Activated CD4-positive, alpha-beta memory T cell treated with anti-CD3 and anti-CD28 coated beads for 36 hours (primary cell): ENCODE results near the gene GALNT13. TPM values are rescaled to one million over a fixed set of nuclear protein-coding genes. Genes with fewer than 3 reads are reported as not detected.

Source experiments
- CTCF ChIA-PET: fragments of 350-600 bp; sonication (Branson Sonifier 250); formaldehyde crosslinking; loops from one replicate; lab custom pipeline; 2021; ENCODE audit warnings: antibody characterized with exemption, inconsistent platforms; lab: Charles Lee
- POLR2A ChIA-PET: fragments of 350-600 bp; sonication (Branson Sonifier 250); formaldehyde crosslinking; loops from one replicate; lab custom pipeline; 2021; ENCODE audit warnings: antibody characterized with exemption; lab: Charles Lee
- DNase-seq: peaks from one replicate; pipeline ENCODE4 v3.0.0-alpha.2; 2020
- H3K27ac Mint-ChIP-seq: one replicate; pipeline ENCODE4 v1.8.0; 2021; ENCODE audit warnings: mixed read lengths
- H3K27me3 Mint-ChIP-seq: one replicate; pipeline ENCODE4 v1.8.0; 2021; ENCODE audit warnings: mixed read lengths
- H3K36me3 Mint-ChIP-seq: one replicate; pipeline ENCODE4 v1.8.0; 2021; ENCODE audit warnings: mixed read lengths
- H3K4me1 Mint-ChIP-seq: one replicate; pipeline ENCODE4 v1.8.0; 2021; ENCODE audit warnings: low read depth, mixed read lengths
- H3K4me3 Mint-ChIP-seq: one replicate; pipeline ENCODE4 v1.8.0; 2021; ENCODE audit warnings: mild to moderate bottlenecking, mixed read lengths
- H3K9me3 Mint-ChIP-seq: one replicate; pipeline ENCODE4 v1.8.0; 2021; ENCODE audit warnings: mixed read lengths
- intact Hi-C: fragments of 100-400 bp; cut with micrococcal nuclease; formaldehyde crosslinking; loops from one replicate; pipeline ENCODE4 v1.15.1; 2023
- total RNA-seq, 2 experiments: library from RNA; stranded (reverse); gene quantifications; one replicate each; pipeline ENCODE4 v1.2.3, GENCODE V29; 2021

The GALNT13 gene
- total RNA-seq, 2 experiments from 2014 or later: not detected

DNA sequence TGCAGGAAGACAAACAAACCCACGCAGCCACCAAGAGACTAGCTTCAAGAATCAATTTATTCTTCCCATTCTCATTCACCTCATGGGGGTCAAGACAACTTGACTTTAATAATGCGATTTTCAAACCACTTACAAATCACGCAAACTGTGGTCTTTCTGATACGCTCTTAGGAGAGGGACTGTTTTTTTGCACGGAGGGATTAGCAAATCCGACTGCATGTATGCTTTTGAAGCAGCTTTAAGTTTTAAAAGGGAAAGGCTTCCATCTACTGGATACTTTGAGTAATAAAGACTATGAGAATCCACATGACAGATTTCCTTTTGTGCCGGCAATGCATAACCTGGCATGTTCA lies 503.8 kb downstream of the GALNT13 start:
- Mint-ChIP-seq H3K27me3 (no peaks in the 10 kb centered on the region), H3K27ac (no peak overlapping the region), H3K4me1 (no peaks in the 10 kb centered on the region), H3K4me3 (no peak overlapping the region), H3K9me3 (no peaks in the 10 kb centered on the region), H3K36me3 (no peaks in the 10 kb centered on the region)
- intact Hi-C loops: no loop called here
- CTCF ChIA-PET: no interaction called here
- POLR2A ChIA-PET: no interaction called here
- no peak for DNase-seq

- Mint-ChIP-seq H3K36me3 (no peaks in the 10 kb centered on the region), H3K9me3 (no peaks in the 10 kb centered on the region), H3K4me3 (no peak overlapping the region), H3K27ac (no peak overlapping the region), H3K4me1 (no peaks in the 10 kb centered on the region), H3K27me3 (no peaks in the 10 kb centered on the region)
- intact Hi-C loops: no loop called here
- DNase-seq: no peak
- ChIA-PET POLR2A (no interaction called here), CTCF (no interaction called here)
Measured at GRCh38 chr2:154381931-154382794, 510.4 kb downstream of the GALNT13 start.

- H3K36me3 Mint-ChIP-seq: no peaks in the 10 kb centered on the region
- ChIA-PET CTCF (no interaction called here), POLR2A (no interaction called here)
- no peaks in the 10 kb centered on the region for H3K27me3 Mint-ChIP-seq
- intact Hi-C loops: no loop called here
- no peaks in the 10 kb centered on the region for H3K4me1 Mint-ChIP-seq
- H3K27ac Mint-ChIP-seq: no peak overlapping the region
- H3K4me3 Mint-ChIP-seq: no peak overlapping the region
- DNase-seq: no peak
- H3K9me3 Mint-ChIP-seq: peaks cover 12% of the 10 kb centered on the region
Measured at GRCh38 chr2:154386186-154386585, 514.5 kb downstream of the GALNT13 start.

DNA sequence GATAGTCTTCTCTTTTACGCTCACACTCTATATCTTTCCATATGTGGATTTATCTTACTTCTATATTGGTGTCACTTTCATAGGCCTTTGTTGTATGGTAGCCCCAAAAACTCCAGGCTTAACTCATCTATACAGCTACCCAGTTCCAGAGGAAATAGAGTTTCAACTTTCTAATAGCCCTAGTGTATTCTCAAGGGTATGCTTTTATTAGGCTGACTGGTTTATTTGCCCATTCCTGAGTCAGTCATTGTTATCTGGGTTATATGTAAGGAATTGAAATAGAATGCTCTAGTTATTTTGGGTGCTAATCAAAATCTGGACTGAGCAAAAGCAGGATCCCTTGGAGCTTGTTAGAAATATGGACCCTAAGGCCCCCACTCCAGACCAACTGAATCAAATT lies 519.3 kb downstream of the GALNT13 start:
- intact Hi-C loops: no loop called here
- Mint-ChIP-seq H3K4me3 (no peak overlapping the region), H3K36me3 (no peaks in the 10 kb centered on the region), H3K9me3 (peaks cover 19% of the 10 kb centered on the region), H3K27me3 (no peaks in the 10 kb centered on the region), H3K4me1 (no peaks in the 10 kb centered on the region), H3K27ac (no peak overlapping the region)
- ChIA-PET CTCF (no interaction called here), POLR2A (no interaction called here)
- DNase-seq: no peak

GRCh38 chr2:154392256-154392655 lies 520.5 kb downstream of the GALNT13 start:
- intact Hi-C loops: no loop called here
- Mint-ChIP-seq H3K9me3 (peaks cover 19% of the 10 kb centered on the region), H3K4me3 (no peak overlapping the region), H3K27me3 (no peaks in the 10 kb centered on the region), H3K4me1 (no peaks in the 10 kb centered on the region), H3K36me3 (no peaks in the 10 kb centered on the region), H3K27ac (no peak overlapping the region)
- ChIA-PET CTCF (no interaction called here), POLR2A (no interaction called here)
- DNase-seq: no peak

GRCh38 chr2:154394600-154394999 lies 522.9 kb downstream of the GALNT13 start:
- intact Hi-C loops: no loop called here
- H3K27ac Mint-ChIP-seq: no peak overlapping the region
- H3K4me1 Mint-ChIP-seq: no peaks in the 10 kb centered on the region
- no peaks in the 10 kb centered on the region for H3K36me3 Mint-ChIP-seq
- DNase-seq: no peak
- POLR2A ChIA-PET: no interaction called here
- H3K9me3 Mint-ChIP-seq: peaks cover 16% of the 10 kb centered on the region
- no peak overlapping the region for H3K4me3 Mint-ChIP-seq
- CTCF ChIA-PET: no interaction called here
- no peaks in the 10 kb centered on the region for H3K27me3 Mint-ChIP-seq

DNA sequence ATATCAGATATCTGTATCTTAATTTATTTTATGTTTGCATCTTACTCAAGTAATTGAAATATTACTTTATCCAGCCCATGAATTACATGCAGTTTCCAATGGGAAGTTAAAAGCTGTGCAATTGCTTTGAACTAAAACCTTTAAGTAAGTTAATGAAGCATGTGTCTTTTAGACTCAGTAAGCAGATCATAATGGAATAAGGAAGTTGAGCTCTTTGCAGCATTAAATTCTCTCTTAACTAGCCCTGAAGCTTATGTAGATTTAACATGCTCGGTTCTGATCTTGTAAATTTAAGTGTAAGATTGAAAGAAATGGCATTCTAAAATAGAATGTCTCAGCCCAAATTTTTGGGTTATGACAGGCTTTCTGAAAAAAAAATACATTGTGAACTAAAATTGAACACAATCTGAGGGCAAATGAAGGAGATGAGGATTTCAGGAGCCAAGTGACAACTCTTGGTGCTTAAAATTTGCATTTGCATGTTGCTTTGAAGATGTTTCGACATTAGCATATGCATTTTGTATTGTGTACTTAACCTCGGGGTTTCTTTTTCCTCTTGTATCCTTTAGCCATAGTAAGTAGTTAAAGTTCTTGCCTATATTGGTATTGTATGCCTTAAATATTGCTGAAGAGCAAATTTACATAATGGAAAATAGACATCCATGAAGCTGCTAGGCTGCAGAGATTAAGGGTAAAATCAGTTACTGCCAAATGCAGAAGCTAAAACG lies 529.0 kb downstream of the GALNT13 start:
- H3K9me3 Mint-ChIP-seq: peaks cover 12% of the 10 kb centered on the region

GRCh38 chr2:154402213-154402612 lies 530.5 kb downstream of the GALNT13 start:
- H3K4me3 Mint-ChIP-seq: no peak overlapping the region
- no peak for DNase-seq
- no peaks in the 10 kb centered on the region for H3K36me3 Mint-ChIP-seq
- no peaks in the 10 kb centered on the region for H3K4me1 Mint-ChIP-seq
- no peaks in the 10 kb centered on the region for H3K27me3 Mint-ChIP-seq
- no peak overlapping the region for H3K27ac Mint-ChIP-seq
- intact Hi-C loops: no loop called here
- POLR2A ChIA-PET: no interaction called here
- CTCF ChIA-PET: no interaction called here
- peaks cover 12% of the 10 kb centered on the region for H3K9me3 Mint-ChIP-seq

More for the DNA sequence above, 529.0 kb downstream of the GALNT13 start:
- ChIA-PET CTCF (no interaction called here), POLR2A (no interaction called here)
- Mint-ChIP-seq H3K27ac (no peak overlapping the region), H3K4me3 (no peak overlapping the region), H3K36me3 (no peaks in the 10 kb centered on the region), H3K27me3 (no peaks in the 10 kb centered on the region), H3K4me1 (no peaks in the 10 kb centered on the region)
- intact Hi-C loops: no loop called here
- no peak for DNase-seq

- no peak for DNase-seq
- ChIA-PET POLR2A (no interaction called here), CTCF (interaction anchor here (0.6 kb wide), 1 partner anchor 31 kb away, joined by 3 read pairs; no protein-coding TSS in a partner anchor)
- Mint-ChIP-seq H3K9me3 (peaks cover 12% of the 10 kb centered on the region), H3K27ac (no peak overlapping the region), H3K27me3 (no peaks in the 10 kb centered on the region), H3K4me1 (no peaks in the 10 kb centered on the region), H3K36me3 (no peaks in the 10 kb centered on the region), H3K4me3 (no peak overlapping the region)
- intact Hi-C loops: no loop called here
Measured at GRCh38 chr2:154403242-154403790, 531.6 kb downstream of the GALNT13 start.

GRCh38 chr2:154408786-154409185 lies 537.1 kb downstream of the GALNT13 start:
- Mint-ChIP-seq H3K9me3 (peaks cover 13% of the 10 kb centered on the region), H3K27me3 (no peaks in the 10 kb centered on the region), H3K36me3 (no peaks in the 10 kb centered on the region), H3K27ac (no peak overlapping the region), H3K4me3 (no peak overlapping the region), H3K4me1 (no peaks in the 10 kb centered on the region)
- intact Hi-C loops: no loop called here
- POLR2A ChIA-PET: no interaction called here
- no peak for DNase-seq
- CTCF ChIA-PET: no interaction called here

- POLR2A ChIA-PET: no interaction called here
- Mint-ChIP-seq H3K27ac (no peak overlapping the region), H3K4me3 (no peak overlapping the region), H3K9me3 (peaks cover 2% of the 10 kb centered on the region), H3K4me1 (no peaks in the 10 kb centered on the region), H3K27me3 (no peaks in the 10 kb centered on the region), H3K36me3 (no peaks in the 10 kb centered on the region)
- no peak for DNase-seq
- CTCF ChIA-PET: no interaction called here
- intact Hi-C loops: no loop called here
Measured at GRCh38 chr2:154422251-154422650, 550.5 kb downstream of the GALNT13 start.

- no peak overlapping the region for H3K4me3 Mint-ChIP-seq
- ChIA-PET POLR2A (no interaction called here), CTCF (no interaction called here)
- no peaks in the 10 kb centered on the region for H3K27me3 Mint-ChIP-seq
- no peaks in the 10 kb centered on the region for H3K36me3 Mint-ChIP-seq
- H3K9me3 Mint-ChIP-seq: peaks cover 4% of the 10 kb centered on the region
- DNase-seq: no peak
- no peak overlapping the region for H3K27ac Mint-ChIP-seq
- intact Hi-C loops: no loop called here
- H3K4me1 Mint-ChIP-seq: no peaks in the 10 kb centered on the region
Measured at GRCh38 chr2:154425994-154426393, 554.3 kb downstream of the GALNT13 start.
